HG03520 (cell line): ENCODE results near the gene CISH.

Experiments
- ATAC-seq: cut with Tn5 transposase; IDR thresholded peaks from one replicate; pipeline ENCODE4 v1.9.1; 2021; ENCODE audit warnings: mild to moderate bottlenecking, moderate library complexity; ENCODE audit not compliant: unreplicated experiment

The CISH gene

GRCh38 chr3:50615190-50615589 is 3.6 kb upstream of the CISH start:
- no peak for ATAC-seq

DNA sequence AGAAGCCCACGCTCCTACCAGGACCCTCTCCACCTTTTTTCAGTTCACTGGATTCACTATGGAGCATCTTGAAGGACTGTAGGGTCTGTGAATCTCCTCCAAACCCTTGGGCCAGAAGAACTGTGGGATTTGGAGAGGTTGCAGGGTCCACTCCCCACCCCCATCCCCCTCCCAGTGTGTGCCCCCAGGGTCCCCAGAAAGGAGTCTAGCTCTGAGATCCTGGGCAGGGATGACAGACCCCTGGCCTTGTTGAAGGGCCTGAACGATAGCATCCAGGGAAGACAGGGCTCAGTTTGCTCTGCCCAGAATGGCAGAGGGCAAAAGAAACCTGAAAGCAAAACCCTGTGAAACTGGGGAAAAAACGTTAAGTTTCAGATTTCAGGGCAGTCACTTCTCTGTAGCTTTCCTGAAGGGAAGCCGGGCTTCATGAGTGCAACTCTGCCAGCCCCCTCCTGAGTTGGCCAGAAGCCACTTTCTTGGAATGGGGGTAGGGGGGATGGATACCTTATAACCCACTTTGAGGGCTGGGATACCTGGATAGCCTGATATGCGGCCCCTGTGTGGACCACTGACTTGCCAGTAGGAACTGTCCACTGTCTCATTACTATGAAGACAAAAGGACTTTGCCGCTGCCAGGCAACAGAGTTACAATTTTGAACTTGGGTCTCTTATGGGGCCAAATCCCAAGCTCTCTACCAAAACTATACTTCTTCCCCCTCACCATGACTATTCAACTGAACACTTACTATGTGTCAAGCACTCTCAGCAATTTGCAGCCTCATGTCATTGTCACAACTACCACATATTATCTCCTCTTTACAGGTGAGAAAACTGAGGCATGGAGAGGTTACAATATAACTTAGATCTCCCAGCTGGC is 1.6 kb upstream of the CISH start:
- no peak for ATAC-seq

GRCh38 chr3:50612234-50612882 is 784 bp upstream of the CISH start:
- ATAC-seq = peak; percentile 7

DNA sequence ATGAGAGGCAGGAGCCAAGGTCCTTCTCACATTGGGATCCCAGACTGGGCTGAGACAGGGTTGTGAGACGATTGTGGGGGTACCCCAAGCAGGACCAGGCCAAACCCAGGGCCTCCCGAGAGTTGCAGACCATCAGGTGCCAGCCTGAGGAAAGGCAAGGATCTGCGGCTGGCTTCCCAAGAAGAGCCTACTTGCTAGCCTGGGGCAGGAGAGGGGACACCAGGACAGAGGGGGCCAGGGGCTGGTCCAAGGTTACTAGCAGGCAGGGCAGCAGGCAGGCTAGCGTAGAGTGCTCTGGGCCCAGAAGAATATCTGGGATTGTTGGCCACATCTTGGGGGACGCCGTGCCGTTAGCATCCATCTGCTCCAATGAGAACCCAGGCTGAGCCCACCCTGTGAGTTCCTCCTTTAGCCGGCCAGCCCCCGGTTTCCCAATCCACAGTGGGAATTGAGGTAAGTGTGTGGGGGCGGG is 546 bp downstream of the CISH start:
- no peak for ATAC-seq

- ATAC-seq = no peak
Observed at GRCh38 chr3:50610181-50610971, 1.2 kb downstream of the CISH start.

GRCh38 chr3:50609763-50610085 is 1.9 kb downstream of the CISH start:
- ATAC-seq = no peak

DNA sequence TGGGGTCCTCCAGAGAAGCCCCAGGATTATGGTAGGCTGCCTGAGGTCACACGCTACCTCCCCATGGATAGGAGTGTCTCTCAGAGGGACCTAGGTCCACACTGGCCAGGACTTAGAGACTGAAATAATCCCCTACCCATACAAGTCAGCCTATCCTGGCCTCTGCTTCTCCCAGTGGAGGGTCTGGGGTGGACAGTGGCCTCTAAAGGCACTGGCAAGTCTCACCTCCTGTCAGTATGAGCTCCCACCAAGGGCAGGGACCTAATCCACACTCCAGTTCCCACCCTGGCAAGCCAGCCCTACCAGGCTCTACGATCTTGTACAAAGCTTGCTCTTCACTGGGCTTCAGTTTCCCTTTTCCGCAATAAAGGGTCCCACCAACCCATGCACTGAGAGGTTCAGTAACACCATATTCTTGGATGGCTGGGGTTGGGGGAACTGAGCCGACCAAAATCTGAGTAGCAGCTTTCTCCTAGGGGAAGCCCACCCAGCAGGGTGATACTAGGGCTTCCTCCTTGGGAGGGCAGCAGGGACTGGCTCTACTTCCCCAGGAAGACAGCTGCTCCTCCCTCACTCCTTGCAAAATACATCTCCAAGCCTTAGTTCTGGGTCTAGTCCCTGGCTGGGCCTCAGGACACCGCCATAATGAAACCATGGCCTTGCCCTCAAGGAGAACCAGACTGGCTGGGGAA is 2.4 kb downstream of the CISH start:
- ATAC-seq = no peak

- no peak for ATAC-seq
Observed at GRCh38 chr3:50608278-50608677, 3.3 kb downstream of the CISH start.

DNA sequence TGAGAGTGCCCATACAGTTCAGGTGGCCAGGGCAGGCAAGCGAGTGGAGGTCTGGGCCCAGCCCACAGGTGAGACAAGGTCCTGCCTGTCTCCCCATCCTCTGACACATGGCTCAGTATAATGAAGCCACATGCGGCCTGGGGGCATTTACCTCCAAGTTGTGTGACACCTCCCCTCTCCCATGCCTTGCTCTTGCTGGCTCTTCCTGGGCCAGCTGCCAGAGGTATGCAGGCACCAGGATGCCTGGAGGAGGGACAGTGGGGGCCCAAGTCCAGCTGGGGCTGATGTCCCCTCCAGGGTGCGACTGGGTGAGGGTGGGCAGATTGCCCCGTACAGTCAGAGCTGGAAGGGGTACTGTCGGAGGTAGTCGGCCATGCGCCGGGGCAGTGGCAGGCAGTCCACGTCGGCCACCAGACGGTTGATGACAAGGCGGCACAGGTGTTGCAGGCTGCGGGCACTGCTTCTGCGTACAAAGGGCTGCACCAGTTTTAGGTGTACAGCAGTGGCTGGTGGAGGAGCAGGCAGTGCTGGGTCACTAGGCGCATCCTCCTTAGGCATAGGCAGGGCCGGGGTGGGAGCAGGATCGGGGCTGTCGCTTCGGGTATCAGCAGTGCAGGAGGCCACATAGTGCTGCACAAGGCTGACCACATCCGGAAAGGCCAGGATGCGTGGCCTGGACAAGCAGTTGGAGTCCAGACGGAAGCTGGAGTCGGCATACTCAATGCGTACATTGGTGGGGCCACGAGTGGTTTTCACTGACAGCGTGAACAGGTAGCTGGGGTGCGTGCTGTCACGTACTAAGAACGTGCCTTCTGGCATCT is 4.1 kb downstream of the CISH start:
- ATAC-seq = no peak

DNA sequence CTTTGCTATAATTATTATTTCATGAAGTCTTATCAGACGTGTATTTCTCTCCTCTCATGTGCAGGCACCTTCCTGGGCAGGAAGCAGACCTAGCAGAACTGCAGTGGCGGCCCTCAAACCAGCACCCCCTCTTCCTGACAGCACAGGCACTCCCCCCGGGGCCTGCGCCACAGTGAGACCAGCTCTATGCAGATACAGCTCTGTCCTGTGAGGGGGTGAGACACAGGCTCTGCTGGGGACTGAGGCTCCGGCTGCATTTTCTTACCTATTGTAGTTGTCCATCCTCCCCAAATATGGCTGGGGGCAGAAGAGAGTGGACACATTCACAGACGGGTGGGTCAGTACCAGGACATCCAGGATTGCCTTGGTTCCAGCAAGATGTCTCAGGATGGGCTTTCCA is 5.0 kb downstream of the CISH start:
- ATAC-seq = no peak

GRCh38 chr3:50605901-50606326 is 5.7 kb downstream of the CISH start:
- no peak for ATAC-seq

- no peak for ATAC-seq
Observed at GRCh38 chr3:50604628-50605588, 6.7 kb downstream of the CISH start.

- ATAC-seq = no peak
Observed at GRCh38 chr3:50604110-50604621, 7.4 kb downstream of the CISH start.

- ATAC-seq = no peak
Observed at GRCh38 chr3:50603261-50604109, 8.1 kb downstream of the CISH start.

DNA sequence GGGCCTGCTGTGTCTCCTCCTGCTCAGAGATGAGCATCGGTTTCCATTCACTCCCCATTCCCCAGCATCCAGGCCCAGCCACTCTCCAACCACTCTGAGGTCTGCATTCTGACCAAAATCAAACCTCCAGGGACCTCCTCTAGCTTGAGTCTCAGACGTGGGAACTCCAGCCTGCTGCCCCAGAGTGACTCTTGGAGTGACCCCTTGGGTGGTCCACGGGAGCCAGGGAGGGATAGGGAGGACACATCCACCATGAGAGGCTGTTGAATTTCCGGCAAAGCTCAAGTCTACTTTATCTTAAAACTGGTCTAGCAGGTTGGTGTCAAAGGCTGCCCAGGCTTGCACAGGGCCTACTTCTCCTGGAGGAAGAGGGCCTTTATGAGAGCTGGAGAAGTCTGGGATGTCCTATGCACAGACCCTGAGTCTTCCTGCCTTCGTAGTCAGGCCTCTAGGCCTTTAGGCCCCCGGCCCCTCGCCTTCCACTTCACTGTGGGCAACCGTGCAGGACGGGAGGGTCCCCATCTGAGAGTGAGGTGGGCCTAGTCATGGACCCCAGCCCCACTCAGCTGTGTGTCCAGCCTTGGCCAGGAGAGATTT is 8.9 kb downstream of the CISH start:
- ATAC-seq = no peak

DNA sequence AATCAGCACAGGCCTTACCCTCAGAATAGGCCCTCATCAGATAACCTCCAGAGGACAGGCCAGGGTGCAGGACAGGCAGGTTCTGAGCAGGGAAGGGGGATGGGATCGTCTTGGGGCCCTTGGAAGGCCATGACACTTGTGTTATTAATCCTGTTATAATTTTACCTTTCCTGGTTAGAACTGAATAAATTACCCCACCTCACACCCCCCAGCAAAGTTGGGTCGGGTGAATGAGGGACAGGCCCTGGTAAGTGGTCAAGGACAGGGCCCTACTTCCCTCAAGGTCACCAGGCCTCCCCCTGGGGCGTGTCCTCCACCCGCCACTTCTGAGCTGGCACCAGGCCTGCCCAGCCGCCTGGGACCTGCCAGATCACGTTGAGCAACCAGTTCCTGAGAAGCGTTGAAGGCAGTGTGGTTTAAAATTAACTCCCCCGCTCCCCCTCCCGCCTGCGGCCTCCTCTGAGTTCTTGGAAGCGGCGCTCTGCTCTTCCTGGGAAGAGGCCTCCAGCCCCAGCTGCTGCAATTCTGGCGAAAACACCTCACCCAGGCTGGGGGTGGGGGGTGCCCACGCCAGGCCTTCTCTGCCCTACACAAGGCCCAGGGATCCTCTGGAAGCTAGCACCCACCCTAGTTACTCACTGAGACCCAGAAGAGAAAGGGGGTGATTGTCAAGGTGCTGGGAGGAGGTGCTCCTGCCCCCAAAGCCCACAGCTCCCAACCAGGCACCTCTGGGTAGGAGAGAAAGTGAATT is 10.6 kb downstream of the CISH start:
- ATAC-seq = no peak
